VCaP (cell line): Measurements from ENCODE around the gene FAM177A1.
"Not testable (repeated sequence)": the region's sequence is repeated elsewhere in the genome, so short reads cannot be mapped to it uniquely, and the experiment has no call there.

Source experiments
- H3K27ac ChIP-seq: fragments of 450-650 bp; 2 replicates; pipeline ENCODE4 v1.5.1; 2017
- TF ChIP-seq, protein P1 (sequence below): fragments of 450-650 bp; conservative IDR thresholded peaks from 2 replicates; pipeline ENCODE4 v1.5.1; 2017; ENCODE audit warnings: mild to moderate bottlenecking, moderate library complexity

FAM177A1 gene

DNA sequence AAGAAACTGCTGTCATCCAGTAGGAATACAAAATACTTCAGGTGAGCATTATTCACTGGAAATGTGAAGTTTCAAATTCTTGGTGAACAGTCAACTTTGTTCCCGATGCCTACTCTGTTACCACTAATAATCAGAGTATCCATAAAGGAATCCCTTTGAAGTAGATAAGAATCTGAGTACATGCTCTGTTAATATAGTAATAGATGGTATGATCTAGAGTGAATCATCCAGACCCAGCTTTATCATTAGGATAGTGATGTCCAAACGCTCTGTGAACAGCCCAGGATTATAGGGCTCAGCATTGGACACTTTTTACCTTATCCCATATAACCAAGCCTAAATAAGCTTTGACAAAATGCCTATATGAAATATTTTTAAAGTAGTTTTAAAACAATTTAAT is 42.4 kb downstream of the FAM177A1 start:
- TF ChIP-seq, protein P1, sequence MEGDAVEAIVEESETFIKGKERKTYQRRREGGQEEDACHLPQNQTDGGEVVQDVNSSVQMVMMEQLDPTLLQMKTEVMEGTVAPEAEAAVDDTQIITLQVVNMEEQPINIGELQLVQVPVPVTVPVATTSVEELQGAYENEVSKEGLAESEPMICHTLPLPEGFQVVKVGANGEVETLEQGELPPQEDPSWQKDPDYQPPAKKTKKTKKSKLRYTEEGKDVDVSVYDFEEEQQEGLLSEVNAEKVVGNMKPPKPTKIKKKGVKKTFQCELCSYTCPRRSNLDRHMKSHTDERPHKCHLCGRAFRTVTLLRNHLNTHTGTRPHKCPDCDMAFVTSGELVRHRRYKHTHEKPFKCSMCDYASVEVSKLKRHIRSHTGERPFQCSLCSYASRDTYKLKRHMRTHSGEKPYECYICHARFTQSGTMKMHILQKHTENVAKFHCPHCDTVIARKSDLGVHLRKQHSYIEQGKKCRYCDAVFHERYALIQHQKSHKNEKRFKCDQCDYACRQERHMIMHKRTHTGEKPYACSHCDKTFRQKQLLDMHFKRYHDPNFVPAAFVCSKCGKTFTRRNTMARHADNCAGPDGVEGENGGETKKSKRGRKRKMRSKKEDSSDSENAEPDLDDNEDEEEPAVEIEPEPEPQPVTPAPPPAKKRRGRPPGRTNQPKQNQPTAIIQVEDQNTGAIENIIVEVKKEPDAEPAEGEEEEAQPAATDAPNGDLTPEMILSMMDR: no peak
- H3K27ac ChIP-seq: no peak overlapping the region

GRCh38 chr14:35094645-35095044 is 48.6 kb downstream of the FAM177A1 start:
- H3K27ac ChIP-seq: not testable (repeated sequence)

- TF ChIP-seq, protein P1: no peak
- no peak overlapping the region for H3K27ac ChIP-seq
These were observed 61.8 kb downstream of the FAM177A1 start for GRCh38 chr14:35107866-35108265.

GRCh38 chr14:35112641-35113040 is 66.6 kb downstream of the FAM177A1 start:
- TF ChIP-seq, protein P1: no peak
- no peak overlapping the region for H3K27ac ChIP-seq

DNA sequence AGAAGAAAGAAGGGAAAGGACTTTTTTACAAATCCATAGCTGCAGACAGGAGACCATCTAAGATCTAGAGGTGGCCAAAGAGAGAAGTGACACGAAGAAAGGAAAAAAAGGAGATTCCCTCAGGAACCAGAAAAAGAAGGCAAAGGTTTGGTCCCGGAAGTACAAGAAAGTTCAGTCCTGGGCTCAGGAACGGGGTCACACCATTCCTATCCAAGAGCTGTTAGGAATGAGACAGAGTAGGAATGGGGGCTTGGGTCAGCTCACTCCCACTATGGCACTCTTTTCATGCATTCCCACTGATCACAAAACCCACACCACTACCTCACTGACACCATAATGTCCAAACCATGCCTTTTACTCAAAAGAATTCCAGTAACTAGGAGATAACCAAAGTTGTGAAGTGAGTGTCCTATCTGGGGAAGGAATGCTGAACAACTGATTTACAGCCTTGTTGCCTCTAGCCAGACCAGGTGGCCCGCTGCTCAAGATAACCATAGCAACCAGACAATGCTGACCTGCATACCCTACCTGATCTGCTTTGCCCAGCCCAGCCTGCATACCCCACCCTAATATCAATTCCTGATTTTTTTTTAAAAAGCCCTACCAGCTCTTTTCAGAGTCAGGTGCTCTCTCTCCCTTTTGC is 67.4 kb downstream of the FAM177A1 start:
- H3K27ac ChIP-seq: no peak overlapping the region
- TF ChIP-seq, protein P1: no peak

DNA sequence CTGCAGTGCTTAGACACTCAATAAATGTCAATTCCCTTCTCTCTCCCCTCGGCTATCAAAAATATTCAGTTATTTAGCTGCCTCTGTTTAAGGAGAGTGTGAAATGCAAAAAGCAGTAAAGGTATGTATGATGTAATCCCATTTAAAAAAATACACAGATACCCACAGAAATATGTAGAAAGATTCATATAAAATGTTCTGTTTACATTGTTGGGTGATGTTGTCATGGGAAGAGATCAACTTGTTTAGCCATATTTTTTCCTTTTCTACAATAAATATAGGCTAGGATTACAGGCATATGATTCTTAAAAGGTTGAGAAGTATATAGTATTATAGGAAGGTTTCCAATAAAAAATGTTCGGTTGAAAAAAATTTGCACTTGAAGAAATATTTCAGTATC is 68.0 kb downstream of the FAM177A1 start:
- H3K27ac ChIP-seq: no peak overlapping the region
- TF ChIP-seq, protein P1: no peak

DNA sequence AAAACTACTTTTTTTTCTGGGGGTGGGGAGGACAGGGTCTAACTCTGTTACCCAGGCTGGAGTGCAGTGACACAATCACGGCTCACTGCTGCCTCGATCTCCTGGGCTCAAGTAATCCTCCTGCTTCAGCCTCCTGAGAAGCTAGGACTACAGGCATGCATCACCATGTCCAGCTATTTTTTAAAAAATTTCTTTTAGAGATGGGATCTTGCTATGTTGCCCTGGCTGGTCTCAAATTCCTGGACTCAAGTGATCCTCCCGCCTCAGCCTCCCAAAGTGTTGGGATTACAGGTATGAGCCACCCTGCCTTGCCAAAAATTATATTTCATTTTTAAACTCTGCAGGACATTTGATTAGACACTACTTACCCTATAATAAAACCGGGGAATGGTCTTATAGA is 70.2 kb downstream of the FAM177A1 start:
- TF ChIP-seq, protein P1: no peak
- H3K27ac ChIP-seq: no peak overlapping the region

GRCh38 chr14:35117112-35117511 is 71.0 kb downstream of the FAM177A1 start:
- H3K27ac ChIP-seq: no peak overlapping the region
- TF ChIP-seq, protein P1: no peak
